Measurements from ENCODE around the gene HOXC9.

Gene HOXC9

GRCh38 chr12:54000116-54001114 lies at the start of gene HOXC9:
Gene HOXC9, plus strand, starts transcription at chr12:54000161. Its CDS starts 28 bp downstream, at chr12:54000189.
- DNase-seq (ENCODE audit: low read depth, low spot score) = no peak

- DNase-seq (ENCODE audit: low read depth, low spot score) = no peak
These were observed 49.6 kb upstream of the HOXC9 start for GRCh38 chr12:53950437-53950773.

- DNase-seq (ENCODE audit: low read depth, low spot score) = no peak
These were observed 49.0 kb upstream of the HOXC9 start for GRCh38 chr12:53950789-53951576.

GRCh38 chr12:53951577-53952334 lies 48.2 kb upstream of the HOXC9 start:
- no peak for DNase-seq (ENCODE audit: low read depth, low spot score)

- no peak for DNase-seq (ENCODE audit: low read depth, low spot score)
These were observed 47.6 kb upstream of the HOXC9 start for GRCh38 chr12:53952335-53952694.

- DNase-seq (ENCODE audit: low read depth, low spot score) = no peak
These were observed 46.9 kb upstream of the HOXC9 start for GRCh38 chr12:53952871-53953734.

- no peak for DNase-seq (ENCODE audit: low read depth, low spot score)
These were observed 45.9 kb upstream of the HOXC9 start for GRCh38 chr12:53953831-53954693.

GRCh38 chr12:53954694-53955035 lies 45.3 kb upstream of the HOXC9 start, which contains the start of gene HOXC12:
Gene HOXC12, plus strand, starts transcription at chr12:53954903. Its CDS starts 27 bp downstream, at chr12:53954930.
- DNase-seq (ENCODE audit: low read depth, low spot score) = no peak

- DNase-seq (ENCODE audit: low read depth, low spot score) = no peak
These were observed 44.8 kb upstream of the HOXC9 start for GRCh38 chr12:53955036-53955775.

GRCh38 chr12:53955776-53956250 lies 44.1 kb upstream of the HOXC9 start:
- DNase-seq (ENCODE audit: low read depth, low spot score) = no peak

GRCh38 chr12:53956251-53956887 lies 43.6 kb upstream of the HOXC9 start:
- DNase-seq (ENCODE audit: low read depth, low spot score) = no peak

- DNase-seq (ENCODE audit: low read depth, low spot score) = no peak
These were observed 42.9 kb upstream of the HOXC9 start for GRCh38 chr12:53956914-53957536.

GRCh38 chr12:53958128-53958527 lies 41.8 kb upstream of the HOXC9 start:
- no peak for DNase-seq (ENCODE audit: low read depth, low spot score)

GRCh38 chr12:53959314-53959713 lies 40.6 kb upstream of the HOXC9 start:
- DNase-seq (ENCODE audit: low read depth, low spot score) = no peak

GRCh38 chr12:53960187-53961024 lies 39.6 kb upstream of the HOXC9 start:
- DNase-seq (ENCODE audit: low read depth, low spot score) = no peak

- DNase-seq (ENCODE audit: low read depth, low spot score) = no peak
These were observed 38.8 kb upstream of the HOXC9 start for GRCh38 chr12:53961025-53961761.

GRCh38 chr12:53963005-53963404 lies 37.0 kb upstream of the HOXC9 start:
- no peak for DNase-seq (ENCODE audit: low read depth, low spot score)
